ENCODE data around the gene OSBPL10. TPM values are rescaled to one million over a fixed set of nuclear protein-coding genes. Genes with fewer than 3 reads are reported as not detected.
"Not testable (repeated sequence)": the region's sequence is repeated elsewhere in the genome, so short reads cannot be mapped to it uniquely, and the experiment has no call there.

The OSBPL10 gene
- total RNA-seq, 1 donor: 15.0 TPM

DNA sequence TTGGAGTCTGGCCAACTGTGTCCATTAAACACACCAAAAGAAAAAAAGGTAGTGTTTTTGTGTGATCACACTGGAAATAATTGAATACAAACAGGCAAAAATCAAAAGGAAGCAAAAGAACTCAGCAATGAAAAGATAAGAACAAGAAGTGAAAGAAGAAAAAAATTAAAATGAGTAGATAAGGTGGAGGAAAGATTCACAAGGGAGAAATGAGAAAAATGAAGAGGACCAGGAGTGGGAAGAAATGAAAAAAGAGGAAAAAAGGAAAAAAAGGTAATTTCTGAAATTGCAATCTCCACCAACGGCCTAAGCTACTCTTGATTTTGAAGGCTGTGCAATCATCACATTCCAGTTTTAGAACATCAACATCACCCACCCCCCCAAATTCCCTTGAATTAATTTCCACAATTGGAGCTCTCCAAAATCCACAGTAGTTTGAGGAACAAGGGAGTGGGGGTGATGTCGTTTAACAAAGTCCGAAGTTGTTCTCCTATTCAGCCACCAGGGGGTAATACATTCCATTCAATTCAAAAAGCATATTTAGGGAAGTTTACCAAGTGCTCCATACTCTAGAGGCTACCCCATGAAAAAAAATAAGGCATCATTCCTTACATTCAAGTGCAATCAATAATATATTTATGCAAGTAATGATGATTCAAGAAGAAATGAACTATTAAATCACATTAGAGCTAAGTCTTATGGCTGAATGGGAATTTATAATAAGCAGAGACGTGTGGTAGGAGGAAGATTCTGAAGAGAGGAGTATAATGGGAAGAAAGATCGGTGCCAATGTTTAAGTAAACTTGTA lies 37.9 kb upstream of the OSBPL10 start:
- TF ChIP-seq, protein P1, sequence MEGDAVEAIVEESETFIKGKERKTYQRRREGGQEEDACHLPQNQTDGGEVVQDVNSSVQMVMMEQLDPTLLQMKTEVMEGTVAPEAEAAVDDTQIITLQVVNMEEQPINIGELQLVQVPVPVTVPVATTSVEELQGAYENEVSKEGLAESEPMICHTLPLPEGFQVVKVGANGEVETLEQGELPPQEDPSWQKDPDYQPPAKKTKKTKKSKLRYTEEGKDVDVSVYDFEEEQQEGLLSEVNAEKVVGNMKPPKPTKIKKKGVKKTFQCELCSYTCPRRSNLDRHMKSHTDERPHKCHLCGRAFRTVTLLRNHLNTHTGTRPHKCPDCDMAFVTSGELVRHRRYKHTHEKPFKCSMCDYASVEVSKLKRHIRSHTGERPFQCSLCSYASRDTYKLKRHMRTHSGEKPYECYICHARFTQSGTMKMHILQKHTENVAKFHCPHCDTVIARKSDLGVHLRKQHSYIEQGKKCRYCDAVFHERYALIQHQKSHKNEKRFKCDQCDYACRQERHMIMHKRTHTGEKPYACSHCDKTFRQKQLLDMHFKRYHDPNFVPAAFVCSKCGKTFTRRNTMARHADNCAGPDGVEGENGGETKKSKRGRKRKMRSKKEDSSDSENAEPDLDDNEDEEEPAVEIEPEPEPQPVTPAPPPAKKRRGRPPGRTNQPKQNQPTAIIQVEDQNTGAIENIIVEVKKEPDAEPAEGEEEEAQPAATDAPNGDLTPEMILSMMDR (IDR thresholded peaks at IDR 0.05; ENCODE audit: insufficient read depth, low read length): peak; percentile 71
- no peak overlapping the region for H3K4me3 ChIP-seq (ENCODE audit: low read depth, low read length)
- DNase-seq (ENCODE audit: low read depth): peak; percentile 71

DNA sequence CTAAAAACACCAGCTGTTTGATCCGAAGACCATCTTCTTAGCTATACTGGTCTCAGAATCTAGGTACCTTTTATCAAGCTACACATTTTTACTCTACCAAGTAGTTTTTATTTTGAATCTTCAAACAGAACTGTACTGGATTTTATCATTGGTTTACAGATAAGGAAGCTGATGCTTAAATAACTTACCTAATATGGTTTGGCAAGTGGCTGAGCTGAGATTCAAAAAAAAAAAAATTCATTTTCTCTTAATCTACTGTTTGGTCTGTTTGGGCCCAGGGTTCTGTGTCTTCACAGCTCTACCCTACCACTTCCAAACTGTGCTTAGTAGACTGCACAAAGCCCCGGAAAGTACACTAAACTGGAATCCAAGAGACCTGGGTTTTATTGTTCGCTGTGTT lies 36.2 kb upstream of the OSBPL10 start:
- H3K4me3 ChIP-seq (ENCODE audit: low read depth, low read length): no peak overlapping the region
- TF ChIP-seq, protein P1 (IDR thresholded peaks at IDR 0.05; ENCODE audit: insufficient read depth, low read length): no peak
- no peak for DNase-seq (ENCODE audit: low read depth)

DNA sequence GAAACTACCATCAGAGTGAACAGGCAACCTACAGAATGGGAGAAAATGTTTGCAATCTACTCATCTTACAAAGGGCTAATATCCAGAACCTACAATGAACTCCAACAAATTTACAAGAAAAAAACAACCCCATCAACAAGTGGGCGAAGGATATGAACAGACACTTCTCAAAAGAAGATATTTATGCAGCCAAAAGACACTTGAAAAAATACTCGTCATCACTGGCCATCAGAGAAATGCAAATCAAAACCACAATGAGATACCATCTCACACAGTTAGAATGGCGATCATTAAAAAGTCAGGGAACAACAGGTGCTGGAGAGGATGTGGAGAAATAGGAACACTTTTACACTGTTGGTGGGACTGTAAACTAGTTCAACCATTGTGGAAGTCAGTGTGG lies 34.6 kb upstream of the OSBPL10 start:
- DNase-seq (ENCODE audit: low read depth); H3K4me3 ChIP-seq (ENCODE audit: low read depth, low read length): not testable (repeated sequence)

DNA sequence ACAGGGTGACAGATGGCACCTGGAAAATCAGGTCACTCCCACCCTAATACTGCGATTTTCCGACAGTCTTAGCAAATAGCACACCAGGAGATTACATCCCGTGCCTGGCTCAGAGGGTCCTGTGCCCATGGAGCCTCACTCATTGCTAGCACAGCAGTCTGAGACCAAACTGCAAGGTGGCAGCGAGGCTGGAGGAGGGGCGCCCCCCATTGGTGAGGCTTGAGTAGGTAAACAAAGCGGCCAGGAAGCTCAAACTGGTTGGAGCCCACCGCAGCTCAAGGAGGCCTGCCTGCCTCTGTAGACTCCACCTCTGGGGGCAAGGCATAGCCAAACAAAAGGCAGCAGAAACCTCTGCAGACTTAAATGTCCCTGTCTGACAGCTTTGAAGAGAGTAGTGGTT lies 29.6 kb upstream of the OSBPL10 start:
- DNase-seq (ENCODE audit: low read depth); H3K4me3 ChIP-seq (ENCODE audit: low read depth, low read length): not testable (repeated sequence)

DNA sequence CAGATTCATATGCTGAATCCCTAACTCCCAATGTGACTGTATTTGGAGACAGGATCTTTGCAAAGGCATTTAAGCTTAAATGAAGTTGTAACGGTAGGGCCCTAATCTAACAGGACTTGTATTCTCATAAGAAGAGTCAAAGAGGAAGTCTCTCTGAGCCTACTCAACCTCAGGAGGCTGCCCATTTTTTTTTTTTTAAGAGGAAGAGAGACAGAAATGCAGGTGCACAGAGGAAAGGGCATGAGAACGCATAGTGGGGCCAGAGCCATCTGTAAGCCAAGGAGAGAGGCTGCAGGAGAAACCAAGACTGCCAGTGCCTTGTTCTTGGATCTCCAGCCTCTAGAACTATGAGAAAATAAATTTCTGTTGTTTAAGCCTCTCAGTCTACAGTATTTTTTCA lies 28.9 kb upstream of the OSBPL10 start:
- DNase-seq (ENCODE audit: low read depth): no peak
- TF ChIP-seq, protein P1 (IDR thresholded peaks at IDR 0.05; ENCODE audit: insufficient read depth, low read length): no peak
- no peak overlapping the region for H3K4me3 ChIP-seq (ENCODE audit: low read depth, low read length)

DNA sequence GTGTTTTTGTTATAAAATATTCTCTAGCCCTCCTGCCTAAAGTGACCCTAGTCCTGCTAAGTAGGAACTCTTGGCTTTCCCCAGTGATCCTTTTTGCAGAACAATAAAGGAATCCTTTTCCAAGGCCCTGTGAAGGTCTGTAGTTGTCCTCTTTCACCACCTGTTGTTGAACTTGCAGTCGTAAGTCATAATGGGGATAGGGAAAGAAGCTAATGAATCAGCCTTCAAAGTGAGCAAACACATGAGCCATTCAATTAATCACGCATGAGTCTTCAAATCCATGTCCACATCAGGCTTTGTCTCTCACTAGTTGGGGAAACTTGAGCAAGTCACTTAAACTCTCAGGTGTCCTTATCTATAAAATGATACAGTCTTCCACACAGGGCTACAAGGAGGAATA lies 28.0 kb upstream of the OSBPL10 start:
- no peak for DNase-seq (ENCODE audit: low read depth)
- TF ChIP-seq, protein P1 (IDR thresholded peaks at IDR 0.05; ENCODE audit: insufficient read depth, low read length): no peak
- H3K4me3 ChIP-seq (ENCODE audit: low read depth, low read length): no peak overlapping the region

DNA sequence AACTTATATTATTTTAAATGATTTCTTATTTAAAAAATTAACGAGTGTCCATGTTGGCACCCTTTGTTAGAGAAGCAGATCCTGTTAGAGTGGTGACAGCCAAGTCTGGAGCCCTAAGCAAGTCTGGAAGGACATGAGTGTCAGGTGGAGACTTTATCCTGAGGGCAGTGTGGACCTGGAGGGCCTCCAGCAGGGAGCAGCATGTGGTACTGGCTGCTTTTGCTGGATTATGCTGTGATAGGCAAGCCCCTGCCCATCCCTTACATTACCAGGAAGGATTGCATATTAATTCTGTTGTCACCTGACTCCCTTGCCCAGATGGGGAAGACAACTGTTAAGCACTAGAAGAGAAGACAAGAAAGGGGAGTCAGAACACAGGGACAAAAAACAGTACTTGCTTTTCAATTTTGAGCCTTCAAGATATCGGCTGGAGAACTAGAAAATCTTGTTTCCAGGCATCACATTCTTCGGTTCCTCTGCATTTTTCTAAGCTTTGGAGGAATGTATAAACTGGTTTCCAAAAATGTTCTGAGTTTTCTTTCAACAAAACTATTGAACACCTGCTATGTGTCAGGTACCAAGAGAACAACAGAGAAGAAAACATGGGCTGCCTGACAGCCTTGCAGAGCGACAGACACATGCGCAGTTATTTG lies 23.2 kb upstream of the OSBPL10 start:
- no peak overlapping the region for H3K4me3 ChIP-seq (ENCODE audit: low read depth, low read length)
- DNase-seq (ENCODE audit: low read depth): no peak
- TF ChIP-seq, protein P1 (IDR thresholded peaks at IDR 0.05; ENCODE audit: insufficient read depth, low read length): no peak

DNA sequence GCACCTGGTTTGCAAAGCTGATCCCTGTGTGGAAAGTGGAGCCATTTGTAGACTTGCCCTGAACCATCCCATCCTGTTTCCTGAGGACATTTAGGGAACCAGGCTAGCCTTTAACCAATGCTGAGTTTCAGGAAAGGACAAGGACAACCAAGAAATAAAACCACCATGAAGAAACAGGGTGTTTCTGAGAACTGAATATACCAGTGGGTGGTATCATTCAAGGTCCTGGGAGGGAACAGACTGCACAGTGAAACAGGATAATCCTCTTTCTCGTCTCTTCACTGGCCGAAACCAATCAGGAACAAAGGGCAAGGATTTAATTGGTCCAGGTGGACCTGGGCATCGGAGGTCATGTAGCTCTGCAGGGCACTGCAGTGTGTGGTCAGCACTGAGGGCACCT lies 22.3 kb upstream of the OSBPL10 start:
- DNase-seq (ENCODE audit: low read depth): no peak
- no peak overlapping the region for H3K4me3 ChIP-seq (ENCODE audit: low read depth, low read length)
- TF ChIP-seq, protein P1 (IDR thresholded peaks at IDR 0.05; ENCODE audit: insufficient read depth, low read length): no peak

Measured in fibroblast of the aortic adventitia (primary cell).